ENCODE measurements around the gene SNAP47.

The SNAP47 gene

GRCh38 chr1:227749225-227749624 is 14.0 kb downstream of the SNAP47 start:
- no peak for TF ChIP-seq CTCF (IDR thresholded peaks at IDR 0.05; ENCODE audit: control insufficient read depth, insufficient read depth, low read depth, low read length, missing control alignments)
- H3K4me3 ChIP-seq (ENCODE audit: control insufficient read depth, low read depth, low read length): no peak overlapping the region
- no peak for DNase-seq (ENCODE audit: low read depth)

- no peak for TF ChIP-seq CTCF (IDR thresholded peaks at IDR 0.05; ENCODE audit: control insufficient read depth, insufficient read depth, low read depth, low read length, missing control alignments)
- no peak for DNase-seq (ENCODE audit: low read depth)
- H3K4me3 ChIP-seq (ENCODE audit: control insufficient read depth, low read depth, low read length): no peak overlapping the region
These were observed 14.9 kb downstream of the SNAP47 start for GRCh38 chr1:227749916-227750710.

- H3K4me3 ChIP-seq (ENCODE audit: control insufficient read depth, low read depth, low read length): no peak overlapping the region
- no peak for TF ChIP-seq CTCF (IDR thresholded peaks at IDR 0.05; ENCODE audit: control insufficient read depth, insufficient read depth, low read depth, low read length, missing control alignments)
- no peak for DNase-seq (ENCODE audit: low read depth)
These were observed 18.9 kb downstream of the SNAP47 start for GRCh38 chr1:227753999-227754711.

GRCh38 chr1:227754958-227755357 is 19.7 kb downstream of the SNAP47 start:
- no peak overlapping the region for H3K4me3 ChIP-seq (ENCODE audit: control insufficient read depth, low read depth, low read length)
- TF ChIP-seq CTCF (IDR thresholded peaks at IDR 0.05; ENCODE audit: control insufficient read depth, insufficient read depth, low read depth, low read length, missing control alignments): no peak
- DNase-seq (ENCODE audit: low read depth): no peak

- no peak for TF ChIP-seq CTCF (IDR thresholded peaks at IDR 0.05; ENCODE audit: control insufficient read depth, insufficient read depth, low read depth, low read length, missing control alignments)
- H3K4me3 ChIP-seq (ENCODE audit: control insufficient read depth, low read depth, low read length): no peak overlapping the region
- DNase-seq (ENCODE audit: low read depth): no peak
These were observed 21.1 kb downstream of the SNAP47 start for GRCh38 chr1:227756172-227756959.

- no peak overlapping the region for H3K4me3 ChIP-seq (ENCODE audit: control insufficient read depth, low read depth, low read length)
- DNase-seq (ENCODE audit: low read depth): no peak
- TF ChIP-seq CTCF (IDR thresholded peaks at IDR 0.05; ENCODE audit: control insufficient read depth, insufficient read depth, low read depth, low read length, missing control alignments): no peak
These were observed 22.5 kb downstream of the SNAP47 start for GRCh38 chr1:227757781-227758180.

Measured in AG09309 (cell line).